Sigmoid colon (tissue), 4 donors: ENCODE results near the gene OR4D10.

Experiments
- EP300 ChIP-seq, 4 donors: sonication (generic); formaldehyde crosslinking; IDR thresholded peaks; one replicate each; pipeline ENCODE4 v1.6.1; 2017; ENCODE audit warnings: antibody characterized with exemption in 4 of 4
- POLR2A ChIP-seq, 2 donors: fragments of 450-650 bp; IDR thresholded peaks; one replicate each; pipeline ENCODE4 v1.6.1; 2016; ENCODE audit warnings: antibody characterized with exemption in 2 of 2, mild to moderate bottlenecking in 2 of 2, moderate library complexity in 2 of 2
- POLR2AphosphoS5 ChIP-seq, 4 donors: sonication (generic); formaldehyde crosslinking; IDR thresholded peaks; one replicate each; pipeline ENCODE4 v1.6.1; 2017; ENCODE audit warnings: antibody characterized with exemption in 4 of 4
- TF ChIP-seq, protein P1 (sequence below), 4 experiments: fragments of 450-650 bp in 3 of 4; fragments of 200-600 bp in 1 of 4; IDR thresholded peaks; one replicate each; pipeline ENCODE4 v1.5.1; 2016 to 2019; ENCODE audit warnings: antibody characterized with exemption in 4 of 4, mild to moderate bottlenecking in 3 of 4, moderate library complexity in 2 of 4

DNA sequence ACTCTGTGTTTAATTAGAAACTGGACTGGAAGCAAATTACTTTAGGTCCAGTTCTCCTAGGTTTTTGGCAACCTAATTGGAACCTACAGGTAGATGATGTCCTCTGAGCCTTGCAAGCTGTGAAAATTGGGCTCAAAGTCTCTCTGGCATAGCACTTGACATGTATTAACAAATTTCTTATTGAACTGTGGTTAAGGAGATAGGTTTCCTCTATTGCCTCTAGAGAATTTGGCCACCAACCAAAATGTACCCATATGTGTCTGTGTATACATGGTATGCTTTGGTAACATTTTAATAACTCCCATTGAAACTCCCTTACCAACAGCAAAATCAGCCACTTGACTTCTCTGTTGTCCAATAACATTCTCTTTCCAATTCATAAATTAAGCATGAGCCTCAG is at the start of gene OR4D10:
- TF ChIP-seq, protein P1, sequence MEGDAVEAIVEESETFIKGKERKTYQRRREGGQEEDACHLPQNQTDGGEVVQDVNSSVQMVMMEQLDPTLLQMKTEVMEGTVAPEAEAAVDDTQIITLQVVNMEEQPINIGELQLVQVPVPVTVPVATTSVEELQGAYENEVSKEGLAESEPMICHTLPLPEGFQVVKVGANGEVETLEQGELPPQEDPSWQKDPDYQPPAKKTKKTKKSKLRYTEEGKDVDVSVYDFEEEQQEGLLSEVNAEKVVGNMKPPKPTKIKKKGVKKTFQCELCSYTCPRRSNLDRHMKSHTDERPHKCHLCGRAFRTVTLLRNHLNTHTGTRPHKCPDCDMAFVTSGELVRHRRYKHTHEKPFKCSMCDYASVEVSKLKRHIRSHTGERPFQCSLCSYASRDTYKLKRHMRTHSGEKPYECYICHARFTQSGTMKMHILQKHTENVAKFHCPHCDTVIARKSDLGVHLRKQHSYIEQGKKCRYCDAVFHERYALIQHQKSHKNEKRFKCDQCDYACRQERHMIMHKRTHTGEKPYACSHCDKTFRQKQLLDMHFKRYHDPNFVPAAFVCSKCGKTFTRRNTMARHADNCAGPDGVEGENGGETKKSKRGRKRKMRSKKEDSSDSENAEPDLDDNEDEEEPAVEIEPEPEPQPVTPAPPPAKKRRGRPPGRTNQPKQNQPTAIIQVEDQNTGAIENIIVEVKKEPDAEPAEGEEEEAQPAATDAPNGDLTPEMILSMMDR (IDR thresholded peaks at IDR 0.05): no peak
- no peak for TF ChIP-seq POLR2A (IDR thresholded peaks at IDR 0.05)
- TF ChIP-seq EP300 (IDR thresholded peaks at IDR 0.05): no peak
- no peak for TF ChIP-seq POLR2AphosphoS5 (IDR thresholded peaks at IDR 0.05)
